ENCODE measurements around the gene TRIO. TPM values are rescaled to one million over a fixed set of nuclear protein-coding genes. Genes with fewer than 3 reads are reported as not detected.

TRIO gene
- total RNA-seq, 6 donors from 2014 or later: 138 to 408 (median 156) TPM

DNA sequence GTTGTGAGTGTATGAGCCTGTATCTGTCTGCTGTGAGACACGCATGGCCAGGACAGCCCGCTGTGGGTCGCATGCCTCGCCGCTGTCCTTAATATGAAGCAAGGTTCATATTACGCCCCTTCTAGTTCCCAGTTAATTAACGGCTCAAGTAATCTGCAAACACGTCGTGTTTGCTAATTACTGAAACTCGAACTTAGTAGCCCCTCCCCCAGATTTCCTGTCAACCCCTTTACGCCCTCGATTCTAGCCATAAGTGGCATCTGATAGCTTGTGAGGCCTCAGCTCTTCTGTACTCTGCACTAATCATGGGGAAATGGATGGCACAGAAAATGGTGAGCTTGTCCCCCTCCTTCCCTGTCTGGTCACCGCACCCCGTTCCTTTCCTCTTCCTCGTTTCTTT, 321.5 kb downstream of the TRIO start:
- 66 to 78% methylated on average over 15 of the region's 15 CpGs for WGBS, 2 donors
- peaks cover 19 to 80% (median 39%) of the 10 kb centered on the region in 4 donors for H3K36me3 ChIP-seq
- ATAC-seq (ENCODE audit: low FRiP score in 2 of 2): no peak

DNA sequence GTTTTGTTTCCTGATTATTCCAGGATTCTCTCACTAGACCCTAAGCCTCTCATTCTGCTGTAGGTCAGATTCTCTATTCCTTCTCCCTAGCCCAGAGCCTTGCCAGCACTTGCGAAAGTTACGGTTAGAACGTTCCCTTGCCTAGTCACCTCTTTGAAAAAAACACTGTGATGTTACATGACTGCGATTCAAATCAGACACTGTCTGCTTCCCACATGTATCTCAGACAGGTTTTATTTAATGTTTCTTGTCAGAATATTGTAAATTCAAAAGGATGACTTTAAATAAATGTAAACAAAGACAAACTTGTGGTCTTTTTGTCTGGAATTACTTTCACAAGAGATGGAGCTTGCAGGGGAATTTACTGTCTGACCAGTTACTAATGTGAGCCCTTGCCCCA, 322.0 kb downstream of the TRIO start:
- H3K27ac ChIP-seq: no peak overlapping the region
- TF ChIP-seq POLR2AphosphoS5 (IDR thresholded peaks at IDR 0.05): no peak
- TF ChIP-seq, protein P1, sequence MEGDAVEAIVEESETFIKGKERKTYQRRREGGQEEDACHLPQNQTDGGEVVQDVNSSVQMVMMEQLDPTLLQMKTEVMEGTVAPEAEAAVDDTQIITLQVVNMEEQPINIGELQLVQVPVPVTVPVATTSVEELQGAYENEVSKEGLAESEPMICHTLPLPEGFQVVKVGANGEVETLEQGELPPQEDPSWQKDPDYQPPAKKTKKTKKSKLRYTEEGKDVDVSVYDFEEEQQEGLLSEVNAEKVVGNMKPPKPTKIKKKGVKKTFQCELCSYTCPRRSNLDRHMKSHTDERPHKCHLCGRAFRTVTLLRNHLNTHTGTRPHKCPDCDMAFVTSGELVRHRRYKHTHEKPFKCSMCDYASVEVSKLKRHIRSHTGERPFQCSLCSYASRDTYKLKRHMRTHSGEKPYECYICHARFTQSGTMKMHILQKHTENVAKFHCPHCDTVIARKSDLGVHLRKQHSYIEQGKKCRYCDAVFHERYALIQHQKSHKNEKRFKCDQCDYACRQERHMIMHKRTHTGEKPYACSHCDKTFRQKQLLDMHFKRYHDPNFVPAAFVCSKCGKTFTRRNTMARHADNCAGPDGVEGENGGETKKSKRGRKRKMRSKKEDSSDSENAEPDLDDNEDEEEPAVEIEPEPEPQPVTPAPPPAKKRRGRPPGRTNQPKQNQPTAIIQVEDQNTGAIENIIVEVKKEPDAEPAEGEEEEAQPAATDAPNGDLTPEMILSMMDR (IDR thresholded peaks at IDR 0.05): no peak
- TF ChIP-seq POLR2A (IDR thresholded peaks at IDR 0.05): no peak
- TF ChIP-seq EP300 (IDR thresholded peaks at IDR 0.05): no peak

More for the DNA sequence above, 321.5 kb downstream of the TRIO start:
- no peak for TF ChIP-seq POLR2AphosphoS5 (IDR thresholded peaks at IDR 0.05)
- TF ChIP-seq EP300 (IDR thresholded peaks at IDR 0.05): no peak
- no peak for TF ChIP-seq POLR2A (IDR thresholded peaks at IDR 0.05)
- TF ChIP-seq, protein P1 (IDR thresholded peaks at IDR 0.05): no peak
- Histone ChIP-seq H3K4me1 (no peaks in the 10 kb centered on the region), H3K9me3 (no peaks in the 10 kb centered on the region), H3K4me3 (no peak overlapping the region), H3K27ac (no peak overlapping the region), H3K27me3 (no peaks in the 10 kb centered on the region)
- DNase-seq: no peak

DNA sequence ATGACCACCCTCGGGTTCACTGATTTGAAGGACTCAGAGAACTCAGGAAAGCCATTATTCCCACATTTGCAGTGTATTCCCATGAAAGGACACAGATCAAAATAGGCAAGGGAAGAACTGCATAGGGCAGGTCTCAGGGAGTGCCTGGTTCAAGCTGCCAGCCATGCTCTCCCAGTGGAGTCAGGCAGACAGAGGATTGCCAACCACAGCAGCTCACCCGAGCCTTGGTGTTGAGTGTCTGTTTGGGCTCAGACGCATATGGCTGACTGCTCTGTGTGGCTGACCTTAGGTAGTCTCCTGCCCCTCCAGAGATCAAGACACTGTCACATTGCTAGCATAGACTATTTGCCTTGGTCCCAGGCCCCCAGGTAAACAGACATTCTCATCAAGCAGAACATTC, 322.6 kb downstream of the TRIO start:
- Histone ChIP-seq H3K9me3 (no peaks in the 10 kb centered on the region), H3K4me3 (no peak overlapping the region), H3K4me1 (no peaks in the 10 kb centered on the region), H3K27ac (no peak overlapping the region), H3K27me3 (no peaks in the 10 kb centered on the region), H3K36me3 (peaks cover 17 to 82% (median 38%) of the 10 kb centered on the region in 4 donors)
- TF ChIP-seq POLR2A (IDR thresholded peaks at IDR 0.05) (no peak), EP300 (IDR thresholded peaks at IDR 0.05) (no peak), POLR2AphosphoS5 (IDR thresholded peaks at IDR 0.05) (no peak)
- TF ChIP-seq, protein P1 (IDR thresholded peaks at IDR 0.05): no peak
- DNase-seq (no peak), ATAC-seq (ENCODE audit: low FRiP score in 2 of 2) (no peak)
- WGBS, 2 donors: 78 to 92% methylated on average over 3 of the region's 3 CpGs

More for the DNA sequence above, 322.0 kb downstream of the TRIO start:
- Histone ChIP-seq H3K4me3 (no peak overlapping the region), H3K36me3 (peaks cover 19 to 84% (median 39%) of the 10 kb centered on the region in 4 donors), H3K4me1 (no peaks in the 10 kb centered on the region), H3K27me3 (no peaks in the 10 kb centered on the region), H3K9me3 (no peaks in the 10 kb centered on the region)
- no peak for DNase-seq
- ATAC-seq (ENCODE audit: low FRiP score in 2 of 2): no peak
- WGBS, 2 donors: 56 to 70% methylated on average over 4 of the region's 4 CpGs

DNA sequence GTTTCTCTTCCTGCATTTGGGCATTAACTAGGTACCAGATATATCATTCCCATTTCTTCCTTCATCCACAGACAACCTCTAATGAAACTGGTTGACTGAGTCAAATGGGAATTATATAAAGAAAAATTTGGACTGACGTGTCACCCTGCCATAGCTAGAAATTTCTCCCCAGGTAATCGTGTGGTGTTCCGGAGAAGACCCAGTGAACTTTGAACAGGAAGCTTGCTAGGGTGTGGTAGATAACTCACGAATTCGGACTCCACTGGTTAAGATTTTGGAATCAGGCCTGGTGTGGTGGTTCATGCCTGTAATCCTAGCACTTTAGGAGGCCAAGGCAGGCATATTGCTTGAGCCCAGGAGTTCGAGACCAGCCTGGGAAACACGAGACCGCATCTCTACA, 324.1 kb downstream of the TRIO start:
- TF ChIP-seq, protein P1 (IDR thresholded peaks at IDR 0.05): no peak
- TF ChIP-seq POLR2AphosphoS5 (IDR thresholded peaks at IDR 0.05): no peak
- no peak for TF ChIP-seq POLR2A (IDR thresholded peaks at IDR 0.05)
- no peak for TF ChIP-seq EP300 (IDR thresholded peaks at IDR 0.05)

DNA sequence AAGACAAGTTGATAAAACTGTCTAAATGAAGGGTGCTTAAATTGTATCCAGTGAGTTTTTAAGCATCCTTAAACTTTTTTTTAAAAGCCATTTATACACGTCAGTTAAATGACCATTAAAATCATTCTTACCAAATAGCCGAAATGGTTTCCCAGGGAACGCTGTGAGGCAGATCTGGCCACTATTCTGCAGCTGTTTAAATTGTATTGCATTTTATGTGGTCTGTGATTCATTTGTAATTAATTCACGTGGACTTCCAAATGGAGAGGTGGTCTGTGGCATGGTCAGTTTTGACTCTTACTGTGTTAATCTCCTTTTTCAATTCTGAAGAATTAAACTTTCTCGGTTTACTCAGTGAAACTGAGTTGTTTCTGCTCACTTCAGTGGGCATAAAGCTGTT, 324.7 kb downstream of the TRIO start:
- ATAC-seq (ENCODE audit: low FRiP score in 2 of 2): no peak
- Histone ChIP-seq H3K4me3 (no peak overlapping the region), H3K27ac (no peak overlapping the region), H3K27me3 (no peaks in the 10 kb centered on the region), H3K4me1 (no peaks in the 10 kb centered on the region), H3K9me3 (no peaks in the 10 kb centered on the region), H3K36me3 (peaks cover 9 to 82% (median 27%) of the 10 kb centered on the region in 4 donors)
- no peak for DNase-seq
- 74 to 76% methylated on average over 5 of the region's 5 CpGs for WGBS, 2 donors
- TF ChIP-seq POLR2A (IDR thresholded peaks at IDR 0.05) (no peak), POLR2AphosphoS5 (IDR thresholded peaks at IDR 0.05) (no peak), EP300 (IDR thresholded peaks at IDR 0.05) (no peak)
- TF ChIP-seq, protein P1 (IDR thresholded peaks at IDR 0.05): no peak

More for the DNA sequence above, 324.1 kb downstream of the TRIO start:
- DNase-seq: no peak
- Histone ChIP-seq H3K36me3 (peaks cover 11 to 82% (median 30%) of the 10 kb centered on the region in 4 donors), H3K27ac (no peak overlapping the region), H3K9me3 (no peaks in the 10 kb centered on the region), H3K4me3 (no peak overlapping the region), H3K27me3 (no peaks in the 10 kb centered on the region), H3K4me1 (no peaks in the 10 kb centered on the region)
- 92 to 97% methylated on average over 8 of the region's 8 CpGs for WGBS, 2 donors
- ATAC-seq (ENCODE audit: low FRiP score in 2 of 2): no peak

All from upper lobe of left lung (tissue), 6 donors.